Astrocyte (in vitro differentiated cells and primary cell): Measurements from ENCODE around the gene CELA2A.

Experiments
- EZH2 ChIP-seq: IDR thresholded peaks from 2 replicates; pipeline ENCODE4 v1.6.1; 2012; ENCODE audit warnings: mild to moderate bottlenecking, low read length, inconsistent platforms; ENCODE audit not compliant: insufficient read depth
- TF ChIP-seq, protein P1 (sequence below): IDR thresholded peaks from 2 replicates; pipeline ENCODE4 v1.5.1; 2011; ENCODE audit warnings: low read depth, mild to moderate bottlenecking, inconsistent platforms, low read length, moderate library complexity; ENCODE audit not compliant: insufficient read depth

- TF ChIP-seq EZH2: no peak
- TF ChIP-seq, protein P1, sequence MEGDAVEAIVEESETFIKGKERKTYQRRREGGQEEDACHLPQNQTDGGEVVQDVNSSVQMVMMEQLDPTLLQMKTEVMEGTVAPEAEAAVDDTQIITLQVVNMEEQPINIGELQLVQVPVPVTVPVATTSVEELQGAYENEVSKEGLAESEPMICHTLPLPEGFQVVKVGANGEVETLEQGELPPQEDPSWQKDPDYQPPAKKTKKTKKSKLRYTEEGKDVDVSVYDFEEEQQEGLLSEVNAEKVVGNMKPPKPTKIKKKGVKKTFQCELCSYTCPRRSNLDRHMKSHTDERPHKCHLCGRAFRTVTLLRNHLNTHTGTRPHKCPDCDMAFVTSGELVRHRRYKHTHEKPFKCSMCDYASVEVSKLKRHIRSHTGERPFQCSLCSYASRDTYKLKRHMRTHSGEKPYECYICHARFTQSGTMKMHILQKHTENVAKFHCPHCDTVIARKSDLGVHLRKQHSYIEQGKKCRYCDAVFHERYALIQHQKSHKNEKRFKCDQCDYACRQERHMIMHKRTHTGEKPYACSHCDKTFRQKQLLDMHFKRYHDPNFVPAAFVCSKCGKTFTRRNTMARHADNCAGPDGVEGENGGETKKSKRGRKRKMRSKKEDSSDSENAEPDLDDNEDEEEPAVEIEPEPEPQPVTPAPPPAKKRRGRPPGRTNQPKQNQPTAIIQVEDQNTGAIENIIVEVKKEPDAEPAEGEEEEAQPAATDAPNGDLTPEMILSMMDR: no peak
These were observed 33.7 kb upstream of the CELA2A start for GRCh38 chr1:15422871-15423270.
